Right ventricle myocardium superior (tissue), 1 donor: ENCODE measurements around the gene SCGB3A2. TPM values are rescaled to one million over a fixed set of nuclear protein-coding genes. Genes with fewer than 3 reads are reported as not detected.

ENCODE experiments used
- ATAC-seq: fragments of 200-7000 bp; cut with Tn5 transposase; one replicate; pipeline ENCODE4 v1.9.1; 2020; ENCODE audit warnings: mild to moderate bottlenecking; ENCODE audit not compliant: poor library complexity
- DNase-seq: peaks from one replicate; pipeline ENCODE4 v3.0.0-alpha.2; 2020
- intact Hi-C: fragments of 100-400 bp; cut with DNase I; formaldehyde crosslinking; loops from one replicate; pipeline ENCODE4 v1.11.2; 2022
- total RNA-seq: library from RNA; stranded (reverse); fragmentation: NEBNext Ultra II Directional; extraction: Animal tissue kit (Norgen Biotek cat#: 25700); gene quantifications from one replicate; pipeline ENCODE4 v1.2.1, GENCODE V29; 2021
- donor health status: DM: no; HTN: yes; CAD: no; lungs with severe emphysema.

The SCGB3A2 gene
- total RNA-seq, 1 donor from 2014 or later, result not detected

DNA sequence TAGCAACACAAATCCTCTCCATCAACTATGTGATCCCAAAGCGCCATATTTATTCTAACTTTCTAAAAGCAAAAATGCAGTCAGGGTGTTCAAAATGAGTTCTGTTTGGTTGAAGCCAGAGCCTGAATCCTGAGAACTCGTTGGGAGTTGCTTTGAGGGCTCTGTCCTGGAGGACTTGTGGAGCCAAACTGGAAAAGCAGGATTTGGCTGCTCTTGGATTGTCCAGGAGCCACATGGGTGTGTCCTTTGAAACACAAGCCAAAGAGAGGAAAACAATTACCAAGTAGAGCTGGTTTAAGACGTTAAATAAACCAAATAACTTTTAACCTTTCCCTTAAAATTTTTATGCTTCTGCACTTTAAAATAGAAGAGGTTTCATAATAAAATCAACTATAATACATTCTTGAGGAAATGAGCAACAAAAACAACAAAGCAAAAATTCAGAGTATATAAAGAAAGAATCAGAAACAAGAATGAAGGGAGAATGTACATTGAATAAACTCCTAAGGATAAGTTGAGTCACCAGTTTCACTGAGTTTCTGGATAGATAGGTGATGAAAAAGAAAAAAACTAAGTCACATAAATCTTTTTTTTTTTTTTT, 14.3 kb downstream of the SCGB3A2 start:
- ATAC-seq (no peak), DNase-seq (no peak)
- intact Hi-C loops, result no loop called here

DNA sequence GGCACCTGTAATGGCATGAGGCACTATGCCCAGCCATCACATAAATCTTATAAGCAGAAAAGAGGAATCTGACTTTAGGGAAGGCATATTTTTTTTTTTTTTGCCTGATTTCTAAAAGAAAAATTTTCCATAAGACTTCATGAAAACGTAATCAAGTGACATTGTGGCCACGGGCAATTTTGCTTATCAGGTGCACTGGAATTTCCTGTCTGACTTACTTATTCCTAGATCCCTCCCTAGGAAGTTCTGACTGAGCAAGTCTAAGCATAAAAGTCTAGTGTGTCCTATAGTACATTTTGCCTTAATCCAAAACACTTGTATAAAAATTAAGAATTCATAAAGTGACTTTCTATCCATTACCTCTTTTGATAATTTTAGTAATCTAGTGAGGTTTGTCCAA, 15.3 kb downstream of the SCGB3A2 start:
- DNase-seq (no peak), ATAC-seq (no peak)
- intact Hi-C loops, result no loop called here

DNA sequence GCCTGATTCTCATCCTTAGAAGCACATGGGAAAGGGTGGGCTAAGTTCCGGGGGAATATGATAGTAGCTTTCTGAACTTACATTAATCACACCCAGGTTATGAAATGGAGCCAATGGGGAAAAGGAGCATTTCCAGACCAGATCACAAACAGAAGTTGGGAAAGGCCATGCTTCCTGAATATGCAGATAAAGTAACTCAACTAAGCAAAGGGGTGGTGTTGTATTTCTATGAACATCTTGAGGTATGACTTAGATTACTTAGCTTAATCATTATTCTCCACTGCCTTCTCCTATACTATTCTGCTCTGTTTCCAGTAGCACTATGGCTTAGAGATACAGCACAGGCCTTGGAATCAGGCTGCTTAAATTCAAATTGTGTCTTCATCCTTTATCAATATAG, 17.4 kb downstream of the SCGB3A2 start:
- ATAC-seq (no peak), DNase-seq (no peak)
- intact Hi-C loops, result no loop called here

DNA sequence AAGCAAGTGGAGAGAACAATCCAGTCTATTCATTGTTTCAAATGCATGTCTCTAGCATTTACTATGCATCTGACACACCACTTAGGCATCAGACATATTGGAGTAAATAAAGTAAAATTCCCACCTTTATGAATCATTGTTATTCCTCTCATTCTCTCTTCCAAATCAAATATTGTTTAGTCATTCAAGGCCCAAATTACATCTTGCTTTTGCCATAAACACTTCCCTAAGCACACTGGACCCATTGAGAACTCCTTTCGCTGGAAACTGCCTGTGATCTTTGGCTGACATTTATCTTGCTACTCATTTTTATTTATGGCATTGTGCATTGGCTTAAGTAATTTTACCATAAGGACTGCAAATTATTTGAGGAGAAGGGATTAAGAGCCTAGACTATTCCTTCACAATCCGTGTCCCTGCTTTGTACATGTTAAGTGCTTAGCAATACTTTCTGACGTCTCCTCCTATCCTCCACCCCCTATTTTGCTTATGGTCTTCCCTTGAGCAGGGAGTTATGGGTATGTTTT, 20.4 kb downstream of the SCGB3A2 start:
- intact Hi-C loops, result no loop called here
- DNase-seq (no peak), ATAC-seq (no peak)

DNA sequence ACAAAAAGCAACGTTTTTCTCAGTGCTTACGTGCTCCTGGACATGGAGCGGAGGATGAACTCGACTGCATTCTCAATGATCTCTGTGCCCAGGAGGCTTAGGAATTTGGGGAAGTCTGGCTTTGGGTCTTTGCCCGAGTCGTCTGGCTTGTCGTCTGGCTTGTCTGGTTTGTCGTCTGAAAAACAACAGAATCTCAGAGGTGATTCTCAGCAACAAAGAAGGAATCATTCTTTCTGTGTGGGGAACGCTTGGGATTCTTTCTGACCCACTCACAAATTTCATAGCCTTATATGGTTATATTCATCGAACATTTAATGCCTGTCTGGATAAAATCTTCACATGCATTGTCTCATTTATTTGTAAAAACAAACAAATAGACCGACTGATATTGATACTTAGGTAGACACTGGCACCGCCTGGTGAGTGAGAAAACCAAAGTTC, 23.1 kb downstream of the SCGB3A2 start:
- ATAC-seq (no peak), DNase-seq (no peak)
- intact Hi-C loops, result no loop called here

DNA sequence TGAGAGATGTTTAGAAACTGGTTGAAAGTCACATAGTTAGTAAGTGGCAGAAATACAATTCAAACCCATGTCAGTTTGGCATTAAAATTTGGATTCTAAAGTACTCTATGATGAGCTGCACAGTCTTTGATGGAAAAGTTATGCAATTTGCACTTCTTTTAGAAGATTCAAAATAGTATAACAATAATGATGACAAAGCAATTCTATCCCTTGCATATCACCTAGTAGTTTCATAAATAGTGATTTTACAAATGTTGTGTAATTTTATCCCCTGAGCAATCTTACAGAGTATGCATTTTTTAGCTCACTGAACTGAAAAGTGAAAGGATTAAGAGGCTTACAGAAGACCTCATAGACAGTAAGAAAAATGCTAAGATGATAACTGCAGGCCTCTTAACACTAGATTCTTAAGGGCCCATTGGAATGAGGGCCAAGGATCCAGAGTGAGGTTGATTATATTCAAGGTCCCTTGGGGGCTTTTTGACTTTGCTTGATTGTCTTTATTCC, 24.2 kb downstream of the SCGB3A2 start:
- DNase-seq (no peak), ATAC-seq (no peak)
- intact Hi-C loops, result no loop called here

DNA sequence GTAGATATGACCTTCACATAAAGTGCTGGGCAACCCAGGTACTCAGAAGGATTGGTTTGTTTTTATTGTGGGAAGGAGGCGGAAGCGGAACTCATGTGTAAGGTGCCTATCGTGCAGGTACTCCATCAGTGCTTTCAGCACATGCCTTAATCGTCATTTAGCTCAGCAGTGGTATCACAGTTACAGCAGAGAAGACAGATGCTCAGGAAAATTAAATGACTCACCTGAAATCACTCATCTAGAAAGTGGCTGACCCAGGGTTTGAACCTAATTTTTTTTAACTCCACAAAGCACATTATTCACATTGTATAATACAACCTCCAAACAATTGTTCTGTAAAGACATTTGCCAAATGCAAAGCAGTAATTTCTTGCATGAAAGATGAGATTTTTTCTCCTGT, 25.6 kb downstream of the SCGB3A2 start:
- ATAC-seq (no peak), DNase-seq (no peak)
- intact Hi-C loops, result no loop called here

DNA sequence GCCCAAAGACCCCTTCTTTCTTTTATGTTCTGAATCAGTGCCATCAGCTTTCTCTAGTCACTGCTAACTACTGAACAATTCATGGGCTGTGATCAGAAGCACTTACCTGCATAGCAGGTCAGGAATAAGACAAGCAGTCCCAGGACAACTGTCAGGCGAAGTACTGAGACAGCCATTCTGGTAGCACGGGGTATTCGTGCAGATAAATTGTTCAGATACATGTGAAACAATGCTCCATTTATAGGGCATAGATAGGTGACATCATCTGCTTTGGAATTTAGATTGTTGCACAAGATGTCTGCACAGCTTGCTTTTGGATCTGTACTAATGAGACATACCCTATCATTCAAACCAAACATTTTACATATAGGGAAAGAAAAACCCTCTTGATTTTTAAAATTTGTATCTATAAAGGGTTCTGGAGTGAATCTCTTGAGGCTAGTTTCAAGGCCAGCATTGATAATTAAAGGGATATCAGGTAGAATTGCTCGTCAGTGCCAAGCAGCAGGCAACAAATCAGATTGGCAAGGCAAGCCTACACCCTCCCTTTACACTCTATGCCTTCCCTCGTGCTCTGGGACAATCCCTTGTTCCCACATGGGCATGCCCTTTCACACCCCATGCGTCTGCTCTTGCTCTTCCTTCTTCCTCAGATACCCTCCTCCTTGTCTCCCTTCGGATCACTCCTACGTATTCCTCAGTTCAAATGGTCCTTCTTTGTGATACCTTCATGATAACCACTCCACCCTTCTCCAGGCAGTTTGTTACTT, 28.0 kb downstream of the SCGB3A2 start, which contains the start of gene C5orf46:
Gene C5orf46 (minus strand): TSS at position 213 of the 770 bp plus-strand sequence. CDS start 37 bp downstream, at position 176.
- intact Hi-C loops, result no loop called here
- ATAC-seq (peak; percentile 68), DNase-seq (no peak)

DNA sequence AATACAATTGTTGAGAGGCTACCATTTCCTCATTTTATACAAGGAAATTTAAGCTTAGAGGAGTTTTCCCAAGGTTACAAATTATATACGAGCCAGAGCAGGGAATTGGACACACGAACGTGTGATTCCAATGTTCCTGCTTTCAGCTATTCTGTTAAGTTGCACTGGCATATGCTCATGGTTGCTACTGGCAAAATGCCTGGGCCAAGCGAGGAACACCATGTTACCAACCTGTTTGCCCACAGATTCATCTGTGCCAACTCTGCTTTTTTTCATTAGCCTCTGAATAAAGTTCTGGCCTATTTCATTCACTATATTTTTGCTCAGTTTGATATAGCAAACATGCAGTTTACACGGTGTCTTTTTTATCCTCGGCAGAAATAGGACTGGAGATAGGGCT, 32.9 kb downstream of the SCGB3A2 start:
- ATAC-seq, result peak; percentile 96
- intact Hi-C loops, result no loop called here
- DNase-seq, result peak; percentile 71

DNA sequence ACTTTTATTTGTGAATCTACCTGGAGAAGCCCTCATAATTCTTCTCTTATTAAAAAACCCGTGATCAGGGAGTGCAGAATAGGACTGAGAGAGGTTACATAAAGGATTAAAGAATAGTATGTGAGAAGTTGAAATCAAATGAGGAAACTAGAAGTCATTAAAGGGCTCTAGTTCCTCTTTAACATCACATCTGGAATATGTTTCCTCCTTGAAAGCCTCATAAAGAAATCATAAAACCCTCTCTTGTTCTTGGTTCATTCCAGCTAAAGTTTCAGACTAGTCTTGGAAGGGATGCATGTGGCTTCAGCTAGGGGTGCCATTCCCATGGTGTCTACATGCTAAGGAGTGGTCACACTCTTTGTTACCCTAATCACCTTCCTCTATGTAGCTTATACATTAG, 33.5 kb downstream of the SCGB3A2 start:
- ATAC-seq (peak; percentile 11), DNase-seq (no peak)
- intact Hi-C loops, result no loop called here

DNA sequence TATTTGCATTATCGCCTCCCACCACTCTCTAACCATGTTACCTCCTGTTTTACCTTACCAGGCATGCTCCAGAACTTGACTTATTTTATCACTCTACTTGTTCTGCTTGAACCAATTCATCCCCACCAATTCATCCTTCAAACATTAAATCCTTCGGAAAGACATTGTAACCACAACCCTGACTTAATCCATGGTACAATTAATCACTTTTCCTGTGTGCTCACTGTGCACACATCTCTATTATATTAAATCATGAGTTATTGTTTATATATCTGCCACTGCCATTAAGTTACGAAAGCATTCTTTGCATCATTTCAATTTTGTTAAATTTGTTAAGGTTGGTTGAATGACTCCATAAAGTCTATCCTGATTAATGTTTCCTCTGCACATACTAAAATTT, 35.3 kb downstream of the SCGB3A2 start:
- ATAC-seq (no peak), DNase-seq (no peak)
- intact Hi-C loops, result no loop called here

DNA sequence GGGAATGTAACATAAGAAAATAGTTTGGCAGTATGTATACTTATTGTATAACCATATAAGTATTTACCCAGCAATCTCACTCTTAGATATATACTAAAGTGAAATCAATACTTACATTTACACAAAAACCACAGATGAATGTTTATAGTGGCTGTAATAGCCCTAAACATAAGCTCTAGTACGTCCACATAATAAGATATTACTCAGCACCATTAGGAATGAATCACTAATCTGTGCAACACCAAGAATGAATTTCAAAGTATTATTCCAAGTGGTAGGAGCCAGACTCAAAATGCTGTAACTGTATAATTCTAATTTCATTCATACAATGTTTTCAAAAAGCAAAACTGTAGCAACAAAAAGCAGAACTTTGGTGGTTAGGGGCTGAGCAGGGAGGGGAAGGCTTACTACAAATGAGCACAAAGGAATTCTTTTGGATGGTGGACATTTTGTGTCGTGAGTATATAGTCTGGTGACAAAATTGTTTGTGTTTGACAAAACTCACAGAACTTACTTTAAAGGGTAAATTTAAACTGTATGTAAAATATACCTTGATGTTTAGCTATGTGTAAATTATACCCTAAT, 39.7 kb downstream of the SCGB3A2 start:
- no peak for ATAC-seq
- intact Hi-C loops, result no loop called here
- no peak for DNase-seq

DNA sequence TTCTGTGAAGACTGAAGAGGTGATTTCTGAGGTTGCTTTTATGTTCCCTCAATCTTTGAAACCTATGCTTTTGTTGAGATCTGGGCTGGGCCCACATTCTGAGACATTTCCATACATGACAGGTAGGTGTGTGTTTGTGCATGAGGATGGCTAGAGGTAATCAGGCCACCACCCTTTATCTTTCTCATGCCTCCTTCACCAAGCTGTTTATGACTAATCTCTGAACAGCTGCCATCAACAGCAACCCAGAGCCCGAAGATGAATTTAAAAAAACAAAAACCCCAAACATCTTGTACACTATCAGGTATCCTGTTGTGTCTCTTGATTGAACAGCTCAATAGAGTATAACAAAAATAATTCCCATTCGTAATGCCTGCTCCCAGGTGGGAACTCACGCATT, 40.4 kb downstream of the SCGB3A2 start:
- intact Hi-C loops, result no loop called here
- no peak for DNase-seq
- no peak for ATAC-seq

DNA sequence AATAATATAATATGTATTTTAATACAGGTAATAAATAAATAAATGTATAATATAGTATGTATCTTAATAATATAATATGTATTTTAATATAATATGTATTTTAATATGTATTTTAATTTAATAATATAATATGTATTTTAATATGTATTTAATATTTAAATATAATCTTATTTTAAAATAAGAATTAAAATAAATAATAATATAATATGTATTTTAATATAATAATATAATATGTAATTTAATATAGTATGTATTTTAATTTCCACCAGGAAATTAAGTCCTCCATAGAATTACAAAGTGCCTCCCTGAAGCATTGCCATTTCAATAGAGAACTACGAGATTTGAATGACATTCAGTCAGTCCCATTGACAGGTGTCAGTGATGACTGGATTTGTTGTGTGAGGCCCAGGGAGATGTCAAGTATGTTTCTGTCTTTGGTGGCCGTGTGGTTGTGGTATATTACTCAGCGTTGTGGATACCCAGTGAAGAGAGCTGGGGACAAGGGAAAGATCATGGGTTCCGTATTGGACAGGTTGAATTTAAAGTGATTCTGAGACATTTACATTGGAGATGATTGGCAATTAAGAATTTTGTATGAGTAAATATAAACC, 42.0 kb downstream of the SCGB3A2 start:
- intact Hi-C loops, result no loop called here
- no peak for DNase-seq
- no peak for ATAC-seq

DNA sequence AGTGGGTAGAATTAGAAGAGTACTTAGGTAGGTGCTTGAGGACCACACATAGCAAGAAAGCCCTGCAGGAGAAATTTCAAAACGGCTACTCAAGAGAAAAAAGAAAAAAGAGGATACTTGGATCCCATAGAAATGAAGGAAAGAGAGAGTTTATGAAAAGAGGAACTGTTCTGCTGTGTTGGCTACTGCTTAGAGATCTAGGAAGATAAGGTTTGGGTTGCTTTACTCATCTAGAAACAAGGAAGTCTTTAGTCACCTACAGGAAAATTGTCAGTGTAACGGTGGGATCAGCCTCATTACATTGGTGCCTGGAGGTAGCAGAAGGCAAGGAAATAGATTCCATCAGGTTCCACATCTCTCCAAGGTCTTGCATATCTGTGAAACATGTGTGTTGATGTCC, 42.6 kb downstream of the SCGB3A2 start:
- ATAC-seq, result no peak
- intact Hi-C loops, result no loop called here
- DNase-seq, result no peak

DNA sequence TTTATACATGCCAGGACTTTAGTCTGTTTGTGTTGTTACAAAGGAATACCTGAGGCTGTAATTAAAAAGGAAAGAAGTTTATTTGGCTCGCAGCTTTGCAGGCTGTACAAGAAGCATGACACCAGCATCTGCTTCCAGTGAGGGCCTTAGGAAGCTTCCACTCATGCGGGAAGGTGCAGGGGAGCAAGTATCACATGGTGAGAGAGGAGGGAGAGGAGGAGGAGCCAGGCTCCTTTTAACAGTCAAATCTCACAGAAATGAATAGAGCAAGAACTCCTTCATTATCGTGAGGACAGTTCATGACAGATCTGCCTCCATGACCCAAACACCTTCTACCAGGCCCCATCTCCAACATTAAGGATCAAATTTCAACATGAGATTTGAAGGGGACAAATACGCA, 46.5 kb downstream of the SCGB3A2 start:
- intact Hi-C loops, result no loop called here
- no peak for ATAC-seq
- DNase-seq, result no peak

DNA sequence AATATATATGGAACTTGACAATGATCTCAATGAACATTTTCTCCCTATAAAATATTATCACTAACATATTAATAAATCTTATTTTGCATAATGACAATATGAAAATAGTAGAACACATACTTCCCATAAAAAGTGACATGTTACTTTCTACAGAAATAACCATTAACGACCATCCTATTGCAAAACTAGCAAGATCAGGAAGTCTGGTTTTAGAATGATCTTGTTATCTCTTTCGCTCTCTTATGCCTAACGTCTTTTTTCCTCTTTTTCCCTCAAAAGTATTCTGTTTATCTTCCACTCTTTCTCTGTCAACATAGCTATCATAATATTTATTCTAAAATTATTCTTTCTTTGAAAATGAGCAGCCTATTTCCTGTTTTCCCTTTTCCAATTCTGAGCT, 49.4 kb downstream of the SCGB3A2 start:
- intact Hi-C loops, result no loop called here
- ATAC-seq (no peak), DNase-seq (no peak)

DNA sequence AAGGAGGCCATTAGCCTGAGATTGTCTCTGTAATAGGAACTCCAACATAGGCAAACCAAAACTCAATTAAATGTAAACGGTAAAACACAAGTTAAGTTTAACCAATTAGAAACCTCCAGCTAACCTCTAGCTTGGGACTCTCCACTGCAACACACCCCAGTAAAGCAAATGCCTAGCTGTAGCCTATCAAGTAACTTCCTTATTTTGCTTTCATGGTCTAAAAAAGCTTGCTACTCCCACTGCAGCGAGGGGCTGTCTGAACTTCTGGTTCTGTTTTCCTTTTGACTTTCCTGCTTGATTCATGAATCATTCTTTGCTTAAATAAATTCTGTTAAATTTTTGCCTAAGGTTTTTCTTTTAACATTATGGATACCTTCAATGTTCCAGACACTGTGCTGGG, 52.3 kb downstream of the SCGB3A2 start:
- DNase-seq (no peak), ATAC-seq (no peak)
- intact Hi-C loops, result no loop called here
